ENCODE data around the gene CFAP61. TPM values are rescaled to one million over a fixed set of nuclear protein-coding genes. Genes with fewer than 3 reads are reported as not detected.

CFAP61 gene
- total RNA-seq, 6 donors from 2014 or later, result 0.37 to 14.3 (median 6.1) TPM

- H3K9me3 ChIP-seq, result no peaks in the 10 kb centered on the region
- TF ChIP-seq, protein P1, sequence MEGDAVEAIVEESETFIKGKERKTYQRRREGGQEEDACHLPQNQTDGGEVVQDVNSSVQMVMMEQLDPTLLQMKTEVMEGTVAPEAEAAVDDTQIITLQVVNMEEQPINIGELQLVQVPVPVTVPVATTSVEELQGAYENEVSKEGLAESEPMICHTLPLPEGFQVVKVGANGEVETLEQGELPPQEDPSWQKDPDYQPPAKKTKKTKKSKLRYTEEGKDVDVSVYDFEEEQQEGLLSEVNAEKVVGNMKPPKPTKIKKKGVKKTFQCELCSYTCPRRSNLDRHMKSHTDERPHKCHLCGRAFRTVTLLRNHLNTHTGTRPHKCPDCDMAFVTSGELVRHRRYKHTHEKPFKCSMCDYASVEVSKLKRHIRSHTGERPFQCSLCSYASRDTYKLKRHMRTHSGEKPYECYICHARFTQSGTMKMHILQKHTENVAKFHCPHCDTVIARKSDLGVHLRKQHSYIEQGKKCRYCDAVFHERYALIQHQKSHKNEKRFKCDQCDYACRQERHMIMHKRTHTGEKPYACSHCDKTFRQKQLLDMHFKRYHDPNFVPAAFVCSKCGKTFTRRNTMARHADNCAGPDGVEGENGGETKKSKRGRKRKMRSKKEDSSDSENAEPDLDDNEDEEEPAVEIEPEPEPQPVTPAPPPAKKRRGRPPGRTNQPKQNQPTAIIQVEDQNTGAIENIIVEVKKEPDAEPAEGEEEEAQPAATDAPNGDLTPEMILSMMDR (IDR thresholded peaks at IDR 0.05), result no peak
- WGBS, 2 donors, result 71 to 78% methylated on average over 6 of the region's 6 CpGs
- H3K27me3 ChIP-seq, result no peaks in the 10 kb centered on the region
- DNase-seq (no peak), ATAC-seq (ENCODE audit: low FRiP score in 2 of 2) (no peak)
- no peaks in the 10 kb centered on the region for H3K36me3 ChIP-seq
- H3K27ac ChIP-seq, result no peak overlapping the region
- H3K4me1 ChIP-seq, result no peaks in the 10 kb centered on the region
- H3K4me3 ChIP-seq, result no peak overlapping the region
Observed at GRCh38 chr20:20192366-20192765, 140.0 kb downstream of the CFAP61 start.

- Histone ChIP-seq H3K27me3 (no peaks in the 10 kb centered on the region), H3K36me3 (no peaks in the 10 kb centered on the region), H3K9me3 (no peaks in the 10 kb centered on the region), H3K4me3 (no peak overlapping the region), H3K4me1 (peaks cover 0 to 3% (median 0%) of the 10 kb centered on the region in 4 donors), H3K27ac (no peak overlapping the region)
- DNase-seq, result no peak
- ATAC-seq (ENCODE audit: low FRiP score in 2 of 2), result no peak
- TF ChIP-seq, protein P1 (IDR thresholded peaks at IDR 0.05), result no peak
- TF ChIP-seq POLR2A (IDR thresholded peaks at IDR 0.05) (no peak), EP300 (IDR thresholded peaks at IDR 0.05) (no peak), POLR2AphosphoS5 (IDR thresholded peaks at IDR 0.05) (no peak)
- 59 to 65% methylated on average over 6 of the region's 6 CpGs for WGBS, 2 donors
Observed at GRCh38 chr20:20195021-20195705, 142.8 kb downstream of the CFAP61 start.

- ATAC-seq (ENCODE audit: low FRiP score in 2 of 2) (no peak), DNase-seq (no peak)
- Histone ChIP-seq H3K4me1 (peaks cover 0 to 3% (median 0%) of the 10 kb centered on the region in 4 donors), H3K27ac (no peak overlapping the region), H3K4me3 (no peak overlapping the region), H3K9me3 (no peaks in the 10 kb centered on the region), H3K27me3 (no peaks in the 10 kb centered on the region), H3K36me3 (no peaks in the 10 kb centered on the region)
- TF ChIP-seq EP300 (IDR thresholded peaks at IDR 0.05), result no peak
- TF ChIP-seq POLR2A (IDR thresholded peaks at IDR 0.05), result no peak
- TF ChIP-seq, protein P1 (IDR thresholded peaks at IDR 0.05), result no peak
- no peak for TF ChIP-seq POLR2AphosphoS5 (IDR thresholded peaks at IDR 0.05)
- WGBS, 2 donors, result 84 to 85% methylated on average over 10 of the region's 10 CpGs
Observed at GRCh38 chr20:20196610-20197009, 144.3 kb downstream of the CFAP61 start.

GRCh38 chr20:20198011-20198410, 145.7 kb downstream of the CFAP61 start:
- no peak overlapping the region for H3K27ac ChIP-seq
- no peak overlapping the region for H3K4me3 ChIP-seq
- no peaks in the 10 kb centered on the region for H3K27me3 ChIP-seq
- TF ChIP-seq EP300 (IDR thresholded peaks at IDR 0.05), result no peak
- TF ChIP-seq POLR2AphosphoS5 (IDR thresholded peaks at IDR 0.05), result no peak
- no peak for TF ChIP-seq POLR2A (IDR thresholded peaks at IDR 0.05)
- TF ChIP-seq, protein P1 (IDR thresholded peaks at IDR 0.05), result no peak
- DNase-seq (no peak), ATAC-seq (ENCODE audit: low FRiP score in 2 of 2) (no peak)
- whole genome bisulfite sequencing, 2 donors, result 84 to 94% methylated on average over 1 of the region's 1 CpG
- H3K4me1 ChIP-seq, result peaks cover 0 to 3% (median 0%) of the 10 kb centered on the region in 4 donors
- H3K36me3 ChIP-seq, result no peaks in the 10 kb centered on the region
- H3K9me3 ChIP-seq, result no peaks in the 10 kb centered on the region
